ENCODE measurements around the gene UNC93A. TPM values are rescaled to one million over a fixed set of nuclear protein-coding genes. Genes with fewer than 3 reads are reported as not detected.
"Not testable (repeated sequence)": the region's sequence is repeated elsewhere in the genome, so short reads cannot be mapped to it uniquely, and the experiment has no call there.

Gene UNC93A
- polyA plus RNA-seq, 1 donor from 2014 or later = not detected

DNA sequence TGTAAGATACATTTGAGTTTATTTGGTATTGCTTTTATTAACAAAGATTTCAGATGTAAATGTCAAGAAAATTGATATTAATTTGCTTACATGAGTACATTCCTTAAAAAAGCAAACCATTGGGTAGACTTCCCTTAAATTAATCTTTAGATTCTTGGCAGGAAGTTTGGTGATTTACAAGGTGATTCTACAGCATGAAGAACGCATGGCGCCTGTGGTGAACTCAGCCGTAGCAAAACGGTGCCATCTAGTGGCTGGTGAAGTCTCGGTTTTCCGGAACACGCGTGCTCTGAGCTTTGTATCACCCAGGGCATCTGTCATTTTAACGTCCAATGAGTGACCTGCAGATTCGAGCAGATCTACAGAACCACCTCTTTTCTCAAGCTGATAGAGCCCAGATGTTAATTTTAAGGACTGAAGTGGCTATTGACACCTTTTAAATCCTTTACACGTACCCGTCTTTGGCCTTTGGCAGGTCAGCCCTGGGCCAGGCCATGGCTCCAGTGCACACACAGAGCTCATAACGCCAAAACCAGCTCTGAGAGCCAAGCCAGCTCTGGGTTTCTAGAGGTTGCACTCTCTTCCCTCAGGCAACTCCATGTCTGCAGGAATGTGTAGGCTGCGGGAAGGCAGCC lies 2.4 kb upstream of the UNC93A start:
- H3K27me3 ChIP-seq (ENCODE audit: insufficient read depth, low read depth, low read length); H3K36me3 ChIP-seq (ENCODE audit: insufficient read depth, low read length); H2AFZ ChIP-seq (ENCODE audit: low read depth, low read length); H3K4me3 ChIP-seq (ENCODE audit: low read length); H3K27ac ChIP-seq (ENCODE audit: low read length); H3K9me2 ChIP-seq (ENCODE audit: insufficient read depth, low read length); H3K4me2 ChIP-seq (ENCODE audit: low read length); H3F3A ChIP-seq (ENCODE audit: insufficient read depth, low read length, poor library complexity, severe bottlenecking); H3K9me3 ChIP-seq (ENCODE audit: low read length); H3K79me2 ChIP-seq (replicated peaks; ENCODE audit: insufficient read depth, low read length); H4K20me1 ChIP-seq (ENCODE audit: insufficient read depth): not testable (repeated sequence)
- H3K9ac ChIP-seq (ENCODE audit: low read length) = peak overlapping the region; percentile 36
- TF ChIP-seq SMC3 (conservative IDR thresholded peaks at IDR 0.05; ENCODE audit: poor library complexity) = peak; percentile 84
- TF ChIP-seq, protein P1, sequence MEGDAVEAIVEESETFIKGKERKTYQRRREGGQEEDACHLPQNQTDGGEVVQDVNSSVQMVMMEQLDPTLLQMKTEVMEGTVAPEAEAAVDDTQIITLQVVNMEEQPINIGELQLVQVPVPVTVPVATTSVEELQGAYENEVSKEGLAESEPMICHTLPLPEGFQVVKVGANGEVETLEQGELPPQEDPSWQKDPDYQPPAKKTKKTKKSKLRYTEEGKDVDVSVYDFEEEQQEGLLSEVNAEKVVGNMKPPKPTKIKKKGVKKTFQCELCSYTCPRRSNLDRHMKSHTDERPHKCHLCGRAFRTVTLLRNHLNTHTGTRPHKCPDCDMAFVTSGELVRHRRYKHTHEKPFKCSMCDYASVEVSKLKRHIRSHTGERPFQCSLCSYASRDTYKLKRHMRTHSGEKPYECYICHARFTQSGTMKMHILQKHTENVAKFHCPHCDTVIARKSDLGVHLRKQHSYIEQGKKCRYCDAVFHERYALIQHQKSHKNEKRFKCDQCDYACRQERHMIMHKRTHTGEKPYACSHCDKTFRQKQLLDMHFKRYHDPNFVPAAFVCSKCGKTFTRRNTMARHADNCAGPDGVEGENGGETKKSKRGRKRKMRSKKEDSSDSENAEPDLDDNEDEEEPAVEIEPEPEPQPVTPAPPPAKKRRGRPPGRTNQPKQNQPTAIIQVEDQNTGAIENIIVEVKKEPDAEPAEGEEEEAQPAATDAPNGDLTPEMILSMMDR (IDR thresholded peaks at IDR 0.05; ENCODE audit: poor library complexity, severe bottlenecking) = peak; percentile 69
- peak; percentile 74 for TF ChIP-seq RAD21 (conservative IDR thresholded peaks at IDR 0.05)

DNA sequence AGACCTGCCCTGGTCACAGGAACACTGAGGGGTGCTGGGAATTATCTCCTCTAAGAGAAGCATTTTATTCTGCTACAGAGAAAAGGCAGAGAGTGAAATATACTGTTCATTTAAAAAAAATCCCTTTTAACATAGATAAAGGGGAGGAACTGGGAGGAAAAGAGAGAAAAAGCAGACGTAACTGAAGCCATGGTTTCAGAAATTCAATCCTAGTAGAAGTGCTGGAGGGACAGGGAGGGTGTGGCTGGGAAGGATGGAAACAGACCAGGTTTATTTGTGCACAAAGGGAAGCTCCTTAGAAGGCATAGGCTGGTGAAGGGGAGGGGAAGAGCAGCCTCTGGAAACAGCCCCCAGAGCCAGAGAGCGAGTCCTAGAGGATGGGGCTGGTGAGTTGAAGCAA lies 1.8 kb upstream of the UNC93A start:
- H3K9ac ChIP-seq (ENCODE audit: low read length); H3K4me3 ChIP-seq (ENCODE audit: low read length); H3K4me2 ChIP-seq (ENCODE audit: low read length); H3K79me2 ChIP-seq (replicated peaks; ENCODE audit: insufficient read depth, low read length); H3K9me3 ChIP-seq (ENCODE audit: low read length); H3K36me3 ChIP-seq (ENCODE audit: insufficient read depth, low read length); H3K27ac ChIP-seq (ENCODE audit: low read length); H3F3A ChIP-seq (ENCODE audit: insufficient read depth, low read length, poor library complexity, severe bottlenecking); H3K9me2 ChIP-seq (ENCODE audit: insufficient read depth, low read length); H4K20me1 ChIP-seq (ENCODE audit: insufficient read depth); H2AFZ ChIP-seq (ENCODE audit: low read depth, low read length); H3K27me3 ChIP-seq (ENCODE audit: insufficient read depth, low read depth, low read length): not testable (repeated sequence)

DNA sequence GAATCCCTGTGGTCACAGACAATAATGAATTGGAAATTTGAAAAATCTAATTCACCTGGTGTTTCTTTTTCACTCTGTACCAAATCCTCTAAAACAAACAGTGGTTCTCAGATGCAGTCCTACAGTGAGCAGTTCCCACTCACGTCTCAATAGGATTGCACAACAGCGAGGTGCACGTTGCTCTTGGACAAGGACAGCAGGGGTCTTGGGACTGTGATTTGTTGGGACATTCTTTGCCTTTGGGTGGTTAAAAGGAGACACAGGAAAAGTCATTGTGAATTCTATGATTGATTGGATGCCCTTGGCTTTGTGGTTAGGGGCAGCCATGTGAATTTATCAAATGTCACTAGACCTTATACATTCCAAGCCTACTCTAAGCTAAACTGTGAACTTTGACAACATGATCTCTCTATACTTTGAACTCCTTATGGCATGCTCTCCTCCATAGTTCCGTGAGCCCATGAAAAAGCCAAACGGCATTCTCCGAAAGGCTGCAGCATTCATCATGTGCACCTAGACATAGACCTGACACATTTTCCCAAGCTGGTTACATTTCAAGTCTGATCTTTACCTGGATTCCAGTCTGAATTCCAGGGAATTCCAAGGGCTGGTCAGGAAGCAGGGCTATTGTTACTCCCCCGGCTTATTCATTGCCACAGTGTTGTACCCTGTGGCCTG lies 647 bp downstream of the UNC93A start:
- Histone ChIP-seq H3K9me3 (ENCODE audit: low read length) (no peaks in the 10 kb centered on the region), H4K20me1 (ENCODE audit: insufficient read depth) (no peaks in the 10 kb centered on the region), H3K4me3 (ENCODE audit: low read length) (no peak overlapping the region), H3K36me3 (ENCODE audit: insufficient read depth, low read length) (no peaks in the 10 kb centered on the region), H3K4me2 (ENCODE audit: low read length) (no peak overlapping the region), H3K79me2 (replicated peaks; ENCODE audit: insufficient read depth, low read length) (no peaks in the 10 kb centered on the region), H3K9me2 (ENCODE audit: insufficient read depth, low read length) (no peaks in the 10 kb centered on the region), H3K27me3 (ENCODE audit: insufficient read depth, low read depth, low read length) (no peaks in the 10 kb centered on the region), H2AFZ (ENCODE audit: low read depth, low read length) (no peak overlapping the region), H3K9ac (ENCODE audit: low read length) (no peak overlapping the region), H3F3A (ENCODE audit: insufficient read depth, low read length, poor library complexity, severe bottlenecking) (no peaks in the 10 kb centered on the region), H3K27ac (ENCODE audit: low read length) (no peak overlapping the region)
- TF ChIP-seq SMC3 (conservative IDR thresholded peaks at IDR 0.05; ENCODE audit: poor library complexity) (no peak), EZH2 (IDR thresholded peaks at IDR 0.05; ENCODE audit: borderline replicate concordance, insufficient read depth, low read length, poor library complexity, severe bottlenecking) (no peak), EP300 (conservative IDR thresholded peaks at IDR 0.05; ENCODE audit: poor library complexity, severe bottlenecking) (no peak), TAF1 (IDR thresholded peaks at IDR 0.05; ENCODE audit: low read depth) (no peak), POLR2AphosphoS5 (IDR thresholded peaks at IDR 0.05) (no peak), MXI1 (conservative IDR thresholded peaks at IDR 0.05; ENCODE audit: poor library complexity, severe bottlenecking) (no peak), RAD21 (conservative IDR thresholded peaks at IDR 0.05) (no peak)
- TF ChIP-seq, protein P1 (IDR thresholded peaks at IDR 0.05; ENCODE audit: poor library complexity, severe bottlenecking) = no peak
- TF ChIP-seq, protein P2, sequence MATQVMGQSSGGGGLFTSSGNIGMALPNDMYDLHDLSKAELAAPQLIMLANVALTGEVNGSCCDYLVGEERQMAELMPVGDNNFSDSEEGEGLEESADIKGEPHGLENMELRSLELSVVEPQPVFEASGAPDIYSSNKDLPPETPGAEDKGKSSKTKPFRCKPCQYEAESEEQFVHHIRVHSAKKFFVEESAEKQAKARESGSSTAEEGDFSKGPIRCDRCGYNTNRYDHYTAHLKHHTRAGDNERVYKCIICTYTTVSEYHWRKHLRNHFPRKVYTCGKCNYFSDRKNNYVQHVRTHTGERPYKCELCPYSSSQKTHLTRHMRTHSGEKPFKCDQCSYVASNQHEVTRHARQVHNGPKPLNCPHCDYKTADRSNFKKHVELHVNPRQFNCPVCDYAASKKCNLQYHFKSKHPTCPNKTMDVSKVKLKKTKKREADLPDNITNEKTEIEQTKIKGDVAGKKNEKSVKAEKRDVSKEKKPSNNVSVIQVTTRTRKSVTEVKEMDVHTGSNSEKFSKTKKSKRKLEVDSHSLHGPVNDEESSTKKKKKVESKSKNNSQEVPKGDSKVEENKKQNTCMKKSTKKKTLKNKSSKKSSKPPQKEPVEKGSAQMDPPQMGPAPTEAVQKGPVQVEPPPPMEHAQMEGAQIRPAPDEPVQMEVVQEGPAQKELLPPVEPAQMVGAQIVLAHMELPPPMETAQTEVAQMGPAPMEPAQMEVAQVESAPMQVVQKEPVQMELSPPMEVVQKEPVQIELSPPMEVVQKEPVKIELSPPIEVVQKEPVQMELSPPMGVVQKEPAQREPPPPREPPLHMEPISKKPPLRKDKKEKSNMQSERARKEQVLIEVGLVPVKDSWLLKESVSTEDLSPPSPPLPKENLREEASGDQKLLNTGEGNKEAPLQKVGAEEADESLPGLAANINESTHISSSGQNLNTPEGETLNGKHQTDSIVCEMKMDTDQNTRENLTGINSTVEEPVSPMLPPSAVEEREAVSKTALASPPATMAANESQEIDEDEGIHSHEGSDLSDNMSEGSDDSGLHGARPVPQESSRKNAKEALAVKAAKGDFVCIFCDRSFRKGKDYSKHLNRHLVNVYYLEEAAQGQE (IDR thresholded peaks at IDR 0.05; ENCODE audit: borderline replicate concordance) = no peak

Measured in neural cell (in vitro differentiated cells).